Right kidney (tissue), 1 donor: ENCODE measurements around the gene THOC6.

Experiments
- DNase-seq: peaks from one replicate; pipeline ENCODE4 v3.0.0-alpha.2; 2016

THOC6 gene

DNA sequence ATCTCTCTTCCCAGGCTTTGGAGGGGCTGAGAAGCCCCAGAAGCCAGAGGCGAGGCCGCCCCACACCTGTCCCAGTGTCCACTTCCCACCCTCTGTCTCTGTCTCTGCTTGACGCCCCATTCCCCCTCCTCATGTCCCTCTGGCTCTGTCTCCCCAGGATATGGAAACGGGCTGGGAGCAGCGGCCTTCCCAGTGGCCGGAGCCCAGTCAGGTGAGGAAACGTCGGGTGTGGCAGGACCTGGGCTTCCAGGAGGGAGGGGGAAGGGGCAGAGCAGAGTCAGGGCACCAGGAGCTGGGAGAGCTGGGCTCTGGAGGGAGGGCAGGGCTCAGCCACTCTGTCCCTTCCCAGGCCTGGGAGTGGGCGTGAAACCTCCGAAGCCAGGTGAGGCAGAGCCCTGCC, 32.9 kb upstream of the THOC6 start:
- no peak for DNase-seq

- DNase-seq = no peak
Observed at GRCh38 chr16:2991566-2992261, 32.1 kb upstream of the THOC6 start.

DNA sequence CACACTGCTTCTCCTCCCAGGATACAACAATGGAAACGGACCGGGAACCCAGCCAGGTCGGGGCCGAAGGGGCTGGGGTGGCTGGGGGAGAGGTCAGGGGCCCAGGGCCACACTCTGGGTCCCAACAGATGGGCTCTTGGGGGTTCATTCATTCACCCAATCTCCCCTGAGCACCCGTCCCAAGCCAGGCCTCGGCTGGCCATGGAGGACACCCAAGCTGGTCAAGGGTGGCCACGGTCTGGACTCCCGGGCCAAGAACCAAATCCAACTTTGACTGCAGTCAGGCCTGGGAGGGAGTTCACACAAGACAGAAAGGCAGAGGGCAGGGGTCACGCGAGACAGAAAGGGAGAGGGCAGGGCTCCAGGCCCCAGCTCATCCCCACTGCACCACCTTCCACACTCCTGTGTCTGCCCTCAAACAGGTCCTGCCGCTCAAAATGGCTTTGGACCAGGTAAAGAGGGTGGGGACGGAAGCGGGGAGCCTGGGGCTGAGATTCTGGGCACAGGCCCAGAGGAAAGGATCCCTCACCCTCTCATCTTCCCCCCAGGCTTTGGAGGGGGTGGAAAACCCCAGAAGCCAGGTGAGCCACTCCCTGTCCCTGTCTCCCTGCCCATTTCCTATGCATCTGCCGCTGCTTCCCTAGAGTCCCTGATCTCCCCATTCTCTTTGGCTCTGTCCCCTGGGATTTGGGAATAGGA, 31.3 kb upstream of the THOC6 start:
- no peak for DNase-seq

DNA sequence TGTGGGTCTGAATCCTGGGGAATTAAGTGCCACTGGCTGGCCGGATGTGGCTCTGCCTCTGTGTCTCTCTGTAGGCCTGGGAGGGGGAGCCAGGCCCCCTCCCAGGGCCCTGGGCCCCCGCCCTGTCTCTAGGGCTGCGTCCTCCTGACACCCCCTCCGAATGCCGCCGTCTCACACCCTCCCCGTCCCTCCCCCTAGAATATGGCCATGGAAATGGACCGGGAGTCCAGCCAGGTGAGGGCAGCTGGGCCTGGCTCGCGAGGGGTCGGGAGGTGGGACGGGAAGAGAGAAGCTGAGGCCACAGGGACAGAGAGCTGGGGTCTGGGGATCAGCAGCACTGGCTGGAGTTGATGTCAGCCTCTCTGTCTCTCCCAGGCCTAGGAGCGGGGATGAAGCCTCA, 27.5 kb upstream of the THOC6 start:
- no peak for DNase-seq

- DNase-seq = no peak
Observed at GRCh38 chr16:2999929-3000328, 23.9 kb upstream of the THOC6 start.

GRCh38 chr16:3000540-3000939, 23.3 kb upstream of the THOC6 start:
- no peak for DNase-seq

DNA sequence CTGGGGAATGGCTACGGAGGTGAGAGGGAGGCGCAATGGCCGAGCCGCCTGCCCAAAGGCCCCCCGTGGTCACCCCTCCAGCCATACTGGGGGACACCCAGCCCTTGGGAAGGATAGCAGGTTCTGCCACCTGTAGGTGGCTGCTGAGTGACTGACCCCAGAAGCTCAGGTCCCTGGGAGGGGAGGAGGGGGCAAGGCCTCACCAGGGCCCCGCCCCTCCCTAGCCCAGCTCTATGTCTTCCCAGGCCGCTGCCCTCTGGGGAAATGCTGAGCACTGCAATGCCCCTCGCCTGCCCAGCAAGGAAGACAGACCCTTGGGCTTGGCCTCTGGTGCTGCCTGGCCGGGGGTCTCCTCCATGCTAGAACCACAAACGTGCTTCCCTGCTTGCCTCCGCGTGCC, 22.5 kb upstream of the THOC6 start:
- no peak for DNase-seq

DNA sequence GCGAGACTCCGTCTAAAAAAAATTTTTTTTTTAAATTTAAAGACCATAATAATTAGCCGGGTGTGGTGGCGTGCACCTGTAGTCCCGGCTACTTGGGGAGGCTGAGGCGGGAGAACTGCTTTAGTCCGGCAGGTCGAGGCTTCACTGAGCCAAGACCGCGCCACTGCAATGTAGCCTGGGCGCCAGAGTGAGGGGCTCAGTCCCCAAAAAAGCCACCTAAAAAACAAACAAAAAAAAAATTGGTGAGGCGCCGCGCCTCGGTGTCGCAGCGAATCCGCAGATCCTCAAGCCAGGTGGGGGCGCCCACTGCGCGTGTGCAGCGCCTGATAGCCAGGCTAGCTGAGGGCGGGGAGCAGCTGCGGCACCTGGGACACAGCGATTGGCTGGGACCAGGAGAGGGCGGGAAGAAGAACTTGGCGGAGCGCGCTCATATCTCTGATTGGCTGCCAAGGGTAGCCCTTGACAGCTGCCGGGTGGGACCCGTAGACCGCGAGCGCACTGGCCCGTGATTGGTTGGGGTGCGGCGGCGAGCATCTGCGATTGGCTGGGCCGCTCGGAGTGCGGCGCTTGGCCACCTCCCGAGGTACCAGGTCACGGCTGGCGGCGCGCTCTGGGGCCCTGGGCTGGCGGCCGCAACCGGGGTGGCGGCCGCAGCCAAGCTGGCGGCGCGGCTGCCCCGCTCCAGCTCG, 20.1 kb upstream of the THOC6 start:
- DNase-seq = peak; percentile 83

DNA sequence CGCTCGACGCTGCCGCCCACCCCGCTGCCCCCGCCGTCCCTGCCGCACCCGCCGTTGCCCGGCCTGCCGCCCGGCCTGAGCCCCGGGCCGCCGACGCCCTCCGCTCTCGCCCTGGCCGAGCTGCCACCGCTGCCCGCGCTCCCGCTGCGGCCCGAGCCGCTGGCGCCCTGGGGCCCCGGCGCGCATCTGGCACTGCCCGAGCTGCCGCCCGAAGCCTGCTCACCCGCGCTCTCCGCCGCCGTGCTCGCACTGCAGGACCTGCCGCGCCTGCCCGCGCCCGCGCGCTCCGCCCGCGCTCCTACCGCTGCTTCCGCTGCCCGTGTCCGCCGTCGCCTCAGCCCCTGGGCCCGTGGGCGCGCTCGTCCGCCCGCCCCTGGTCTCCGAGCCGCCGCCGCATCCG, 19.5 kb upstream of the THOC6 start:
- DNase-seq = no peak

DNA sequence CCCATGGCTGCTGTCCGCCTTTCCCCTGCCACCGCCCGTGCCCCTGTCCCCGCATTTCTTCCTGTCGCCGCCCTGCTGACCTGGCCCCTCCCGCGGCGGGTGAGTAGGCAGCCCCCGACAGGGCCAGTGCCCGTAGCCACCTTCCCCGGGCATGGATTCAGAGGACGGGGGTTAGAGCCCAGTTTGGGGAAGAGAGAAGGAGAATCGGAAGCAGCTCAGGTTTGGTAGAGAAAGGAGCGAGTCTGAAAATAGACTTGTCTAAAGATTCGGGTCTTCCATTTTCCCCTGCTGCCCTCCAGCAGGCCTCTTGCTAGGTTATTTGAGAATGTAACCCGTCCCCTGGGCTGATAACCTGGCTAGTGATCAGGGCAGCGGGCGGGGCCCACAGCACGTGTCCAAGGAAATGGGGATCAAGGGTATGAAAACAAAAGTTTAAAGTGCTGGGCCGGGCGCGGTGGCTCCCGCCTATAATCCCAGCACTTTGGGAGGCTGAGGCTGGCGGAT, 19.0 kb upstream of the THOC6 start:
- DNase-seq = no peak

DNA sequence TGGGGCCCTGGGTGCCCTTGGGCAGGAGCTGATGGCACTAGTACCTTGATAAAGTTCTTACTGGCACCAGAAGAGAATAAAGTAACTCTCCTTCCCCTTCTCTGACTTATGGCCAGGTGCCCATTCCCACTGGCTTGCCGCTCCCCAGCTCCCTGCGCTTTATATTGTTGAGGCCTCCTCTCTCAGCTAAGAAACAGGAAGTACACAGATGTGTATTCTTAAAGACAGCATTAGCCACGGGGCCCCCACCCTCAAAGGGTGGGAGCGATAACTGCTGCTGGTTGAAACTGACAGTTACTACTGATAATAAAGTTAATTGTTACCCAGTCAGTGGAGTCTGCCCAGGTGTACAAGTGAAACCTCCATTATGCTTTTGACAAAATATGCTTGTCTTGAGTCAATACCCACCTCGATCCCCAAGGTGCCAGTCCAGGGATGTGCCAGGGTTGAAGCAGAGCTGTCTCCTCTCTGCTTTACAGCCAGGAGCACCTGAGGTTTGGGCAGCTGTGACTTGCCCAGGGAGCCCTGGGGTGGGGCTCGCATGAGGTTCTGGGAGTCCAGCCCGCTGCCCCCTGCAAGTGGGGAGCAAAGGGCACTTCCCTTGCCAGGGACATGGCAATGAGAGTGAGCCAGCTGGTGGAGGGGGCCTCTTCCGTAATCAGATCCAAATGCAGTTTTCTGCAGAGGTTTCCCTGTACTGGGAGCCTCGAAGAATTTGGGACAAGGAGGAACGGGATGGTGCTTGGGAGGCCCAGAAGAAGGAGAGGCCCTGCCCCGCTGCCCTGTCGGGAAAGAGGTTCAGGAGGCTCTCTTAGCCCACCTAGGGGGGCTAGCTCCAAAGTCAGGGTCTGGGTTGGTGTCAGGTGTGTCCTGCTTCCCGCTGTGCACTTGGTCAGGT, 16.5 kb upstream of the THOC6 start:
- DNase-seq = no peak

- DNase-seq = no peak
Observed at GRCh38 chr16:3007957-3008689, 15.7 kb upstream of the THOC6 start.

- DNase-seq = no peak
Observed at GRCh38 chr16:3008690-3009037, 15.2 kb upstream of the THOC6 start.

DNA sequence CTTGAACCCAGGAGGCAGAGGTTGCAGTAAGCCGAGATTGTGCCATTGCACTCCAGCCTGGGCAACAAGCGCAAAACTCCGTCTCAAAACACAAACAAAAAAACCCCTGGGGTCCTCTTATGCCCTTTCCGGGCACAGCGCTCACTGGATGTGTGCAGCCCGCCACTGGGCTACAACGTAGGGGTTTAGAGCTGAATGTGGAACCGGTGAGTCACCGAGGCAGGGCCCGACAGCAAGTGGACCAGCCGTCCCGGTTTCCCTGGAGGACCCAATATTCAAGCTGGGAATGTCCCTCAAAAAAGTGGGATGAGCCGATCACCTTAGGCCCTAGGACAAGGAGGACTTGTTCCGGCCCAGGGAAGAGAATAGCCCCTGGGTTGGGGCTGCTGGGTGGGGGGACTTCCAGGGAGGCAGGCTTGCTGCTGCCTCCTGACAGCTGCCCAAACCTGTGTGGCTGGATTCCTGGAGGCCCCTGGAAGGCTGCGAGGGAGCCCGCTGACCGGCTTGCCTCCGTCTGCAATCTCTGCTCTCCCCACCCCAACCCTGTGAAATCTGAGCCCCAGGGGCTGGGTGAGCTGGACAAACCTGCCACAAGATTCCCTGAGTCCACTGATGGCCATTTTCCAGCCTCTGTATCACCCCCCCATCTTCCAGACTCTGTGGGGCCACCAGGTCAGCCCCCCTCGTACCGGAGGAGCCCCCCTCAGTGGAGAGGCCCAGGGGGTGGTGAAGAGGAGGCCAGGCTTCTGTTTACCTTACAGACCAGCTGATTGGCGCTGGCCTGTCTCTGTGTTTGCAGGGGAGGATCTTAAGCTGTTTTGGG, 14.1 kb upstream of the THOC6 start:
- DNase-seq = peak; percentile 75

DNA sequence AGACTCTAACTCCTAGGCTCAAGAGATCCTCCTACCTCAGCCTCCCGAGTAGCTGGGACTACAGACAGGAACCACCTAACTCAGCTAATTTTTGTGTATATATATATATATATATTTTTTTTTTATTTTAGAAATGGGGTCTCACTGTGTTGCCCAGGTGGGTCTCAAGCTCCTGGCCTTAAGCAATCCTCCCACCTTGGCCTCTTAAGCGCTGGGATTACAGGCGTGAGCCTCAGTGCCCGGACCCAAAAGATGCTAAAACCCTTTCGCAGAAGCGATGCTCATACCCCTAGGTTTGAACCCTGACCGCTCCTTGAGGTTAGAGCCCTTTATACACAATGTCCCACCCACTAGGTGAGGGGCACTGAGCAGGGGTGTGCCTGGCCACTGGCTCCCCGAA, 13.3 kb upstream of the THOC6 start:
- DNase-seq = no peak

GRCh38 chr16:3012246-3012645, 11.6 kb upstream of the THOC6 start:
- no peak for DNase-seq

GRCh38 chr16:3012828-3013420, 10.9 kb upstream of the THOC6 start, which contains the start of gene CLDN9:
CLDN9 (plus strand) TSS chr16:3012923; CDS start chr16:3013363, 440 bp downstream.
- peak; percentile 53 for DNase-seq

DNA sequence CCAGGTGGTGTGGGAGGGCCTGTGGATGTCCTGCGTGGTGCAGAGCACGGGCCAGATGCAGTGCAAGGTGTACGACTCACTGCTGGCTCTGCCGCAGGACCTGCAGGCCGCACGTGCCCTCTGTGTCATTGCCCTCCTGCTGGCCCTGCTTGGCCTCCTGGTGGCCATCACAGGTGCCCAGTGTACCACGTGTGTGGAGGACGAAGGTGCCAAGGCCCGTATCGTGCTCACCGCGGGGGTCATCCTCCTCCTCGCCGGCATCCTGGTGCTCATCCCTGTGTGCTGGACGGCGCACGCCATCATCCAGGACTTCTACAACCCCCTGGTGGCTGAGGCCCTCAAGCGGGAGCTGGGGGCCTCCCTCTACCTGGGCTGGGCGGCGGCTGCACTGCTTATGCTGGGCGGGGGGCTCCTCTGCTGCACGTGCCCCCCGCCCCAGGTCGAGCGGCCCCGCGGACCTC, 10.3 kb upstream of the THOC6 start:
- no peak for DNase-seq

- DNase-seq = no peak
Observed at GRCh38 chr16:3013998-3014690, 9.7 kb upstream of the THOC6 start.

DNA sequence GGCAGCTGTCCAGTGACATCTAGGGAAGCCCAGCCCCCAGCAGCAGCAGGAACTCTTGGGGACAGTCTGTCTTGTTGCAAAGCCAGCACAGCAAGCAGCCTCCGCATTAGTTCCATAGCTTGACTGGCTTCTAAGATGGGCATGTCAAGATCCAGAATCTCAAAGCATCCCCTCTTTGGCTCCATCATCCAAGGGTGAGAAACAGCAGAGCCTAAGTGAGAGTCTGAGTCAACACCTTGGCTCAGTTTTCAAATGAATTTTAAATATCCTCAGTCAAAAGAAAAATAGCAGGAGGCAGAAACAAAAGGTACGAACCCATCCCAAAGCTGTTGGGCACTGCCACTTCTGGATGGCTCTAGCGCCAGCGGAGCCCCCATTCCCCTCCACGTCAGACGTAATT, 8.9 kb upstream of the THOC6 start:
- no peak for DNase-seq
